HepG2 (cell line): ENCODE measurements around the gene PARP3. TPM values are rescaled to one million over a fixed set of nuclear protein-coding genes. Genes with fewer than 3 reads are reported as not detected.

ENCODE experiments used
- ATAC-seq: fragments of 200-7000 bp; cut with Tn5 transposase; 3 replicates; pipeline ENCODE4 v1.9.1; 2020; ENCODE audit warnings: mild to moderate bottlenecking, moderate library complexity
- BruUV-seq: library from RNA; stranded (reverse); fragments of 400-500 nt; replicated peaks from 2 replicates; lab custom pipeline; 2021; lab: Mats Ljungman, UMichigan
- CTCF ChIA-PET: fragments of 300-600 bp; formaldehyde crosslinking; extraction: SDS; loops from one replicate; lab custom pipeline; 2021; ENCODE audit warnings: low total read pairs, inconsistent platforms, low intra/inter-chr PET ratio; lab: Yijun Ruan, JAX
- POLR2A ChIA-PET: fragments of 350-600 bp; sonication (Branson Sonifier 250); formaldehyde crosslinking; loops from one replicate; lab custom pipeline; 2020; ENCODE audit warnings: antibody characterized with exemption, inconsistent platforms; lab: Yijun Ruan, JAX
- DNase-seq: peaks from one replicate; pipeline ENCODE4 v3.0.0-alpha.2; 2015; ENCODE audit warnings: low spot score
- FAIRE-seq: peaks from 3 replicates; lab custom pipeline; 2011; peaks lifted over from hg19 to GRCh38; lab: Jason Lieb, UNC
- H2AFZ ChIP-seq: one replicate; pipeline ENCODE4 v1.6.1; 2011; ENCODE audit warnings: low read length, inconsistent platforms
- H3K27ac ChIP-seq: fragments of 300-600 bp; 3 replicates; pipeline ENCODE4 v1.8.0; 2011; ENCODE audit warnings: mixed run types, mild to moderate bottlenecking, mixed read lengths, low read length, inconsistent platforms; ENCODE audit not compliant: insufficient read depth; ENCODE audit errors: extremely low read length
- H3K27me3 ChIP-seq, 2 experiments: fragments of 200-600 bp in 1 of 2; 2 replicates in 1 of 2; 3 replicates in 1 of 2; pipeline versions ENCODE4 v1.6.0 to v1.8.0; 2011; ENCODE audit warnings: low read length in 2 of 2, mild to moderate bottlenecking in 2 of 2, moderate library complexity in 2 of 2, inconsistent platforms in 1 of 2; ENCODE audit not compliant: insufficient read depth in 2 of 2, control insufficient read depth in 1 of 2
- H3K36me3 ChIP-seq, 2 experiments: fragments of 200-600 bp in 1 of 2; replicated peaks in 1 of 2; 2 replicates in 1 of 2; 3 replicates in 1 of 2; pipeline versions ENCODE4 v1.5.1 to v1.8.0; 2011; ENCODE audit warnings: low read length in 2 of 2, inconsistent platforms in 1 of 2; ENCODE audit not compliant: insufficient read depth in 2 of 2, control insufficient read depth in 1 of 2
- H3K4me1 ChIP-seq: 2 replicates; pipeline ENCODE4 v1.5.1; 2012; ENCODE audit warnings: low read length, inconsistent platforms; ENCODE audit not compliant: insufficient read depth
- H3K4me2 ChIP-seq: 2 replicates; pipeline ENCODE4 v1.6.0; 2011; ENCODE audit warnings: low read depth, low read length, inconsistent platforms
- H3K4me3 ChIP-seq, 3 experiments: fragments of 200-600 bp in 1 of 3; sonication (generic), shearing (Covaris generic) in 1 of 3; replicated peaks in 1 of 3; 2 replicates each; pipeline ENCODE4 v1.5.1; 2011 to 2016; ENCODE audit warnings: low read length in 3 of 3, inconsistent platforms in 2 of 3, low read depth in 2 of 3, mild to moderate bottlenecking in 2 of 3, control low read depth in 1 of 3, mixed read lengths in 1 of 3; ENCODE audit not compliant: insufficient read depth in 1 of 3
- H3K79me2 ChIP-seq: one replicate; pipeline ENCODE4 v1.6.1; 2011; ENCODE audit warnings: low read length, inconsistent platforms; ENCODE audit not compliant: insufficient read depth
- H3K9ac ChIP-seq: 2 replicates; pipeline ENCODE4 v1.6.0; 2011; ENCODE audit warnings: mild to moderate bottlenecking, low read depth, low read length, inconsistent platforms; ENCODE audit not compliant: insufficient read depth
- H3K9me3 ChIP-seq: 2 replicates; pipeline ENCODE4 v1.5.1; 2012; ENCODE audit warnings: mild to moderate bottlenecking, low read length
- H4K20me1 ChIP-seq: 2 replicates; pipeline ENCODE4 v1.6.0; 2011; ENCODE audit warnings: inconsistent platforms, mild to moderate bottlenecking, low read length, moderate library complexity; ENCODE audit not compliant: insufficient read depth
- AGO2 ChIP-seq: fragments of 200-400 bp; formaldehyde crosslinking; optimal IDR thresholded peaks from 2 replicates; pipeline ENCODE3; 2017; ENCODE audit warnings: mild to moderate bottlenecking, low read depth, low read length, moderate library complexity
- MXD4 ChIP-seq: IDR thresholded peaks from 2 replicates; pipeline ENCODE4 v1.6.1; 2016; ENCODE audit warnings: mild to moderate bottlenecking, missing biosample characterization, missing genetic modification reagents
- ZKSCAN1 ChIP-seq: fragments of 150-350 bp; IDR thresholded peaks from 2 replicates; pipeline ENCODE4 v1.6.1; 2014; ENCODE audit warnings: low read length
- WGBS: methylation state at CpG from one replicate; pipeline ENCODE4 v1.1.6; 2017; ENCODE audit warnings: low lambda C conversion rate; 5-methylcytosine and 5-hydroxymethylcytosine counted together
- in situ Hi-C: cut with HindIII; loops from 2 replicates; pipeline ENCODE4 v1.10.0; 2017; ENCODE audit warnings: low pct_unique_long_range_greater_than_20kb; ENCODE audit not compliant: extremely low pct_ligation_motif_present
- intact Hi-C: fragments of 100-400 bp; cut with micrococcal nuclease; formaldehyde crosslinking; loops from one replicate; pipeline ENCODE4 v1.10.0; 2022; ENCODE audit not compliant: unreplicated experiment
- polyA plus RNA-seq, 8 experiments: library from polyadenylated mRNA; depleted of rRNA in 3 of 8; stranded (reverse) in 7 of 8; unstranded in 1 of 8; fragments of >200 nt; fragmentation: Illumina TruSeq in 4 of 8; extraction: Trizol in 4 of 8; gene quantifications; 2 replicates each; pipeline versions ENCODE4 v1.2.1 to v1.2.3, GENCODE V29; 2011 to 2016; ENCODE audit warnings: low read depth in 4 of 8, missing spikeins in 1 of 8, mixed read lengths in 1 of 8; ENCODE audit not compliant: insufficient read depth in 1 of 8
- total RNA-seq, 5 experiments: library from RNA; depleted of rRNA; stranded (reverse); fragments of >200 nt; fragmentation: Illumina TruSeq; extraction: Trizol; gene quantifications; 2 replicates each; pipeline ENCODE4 v1.2.3, GENCODE V29; 2016; ENCODE audit warnings: low read depth in 1 of 5
- TF ChIP-seq, protein P1 (sequence below): sonication (generic); formaldehyde crosslinking; conservative IDR thresholded peaks from 2 replicates; pipeline ENCODE4 v1.8.0; 2022; ENCODE audit warnings: mild to moderate bottlenecking, moderate library complexity, missing genetic modification reagents

PARP3 gene
- total and polyA plus RNA-seq, 2 of the 13 experiments (the other 11 are each of a cell fraction or from before 2014, with no cell fraction given): 11.2 to 21.5 TPM

GRCh38 chr3:51954713-51955112 is 12.6 kb downstream of the PARP3 start:
- in situ Hi-C loops (no loop called here), intact Hi-C loops (no loop called here)
- no peak for DNase-seq
- Histone ChIP-seq H3K36me3 (peaks cover 2 to 12% of the 10 kb centered on the region in 2 experiments; a peak in 4 of 5 replicates), H3K9ac (no peak overlapping the region), H3K4me1 (peaks cover 20% of the 10 kb centered on the region), H3K27ac (no peak overlapping the region), H2AFZ (no peak overlapping the region), H3K9me3 (no peaks in the 10 kb centered on the region), H3K4me3 (no peak overlapping the region), H3K4me2 (no peak overlapping the region), H4K20me1 (no peaks in the 10 kb centered on the region), H3K27me3 (no peaks in the 10 kb centered on the region), H3K79me2 (no peaks in the 10 kb centered on the region)
- no peak for FAIRE-seq
- ChIA-PET POLR2A (interaction anchor here (2.0 kb wide), 1 partner anchor 12 kb away, joined by 5 read pairs; no protein-coding TSS in a partner anchor), CTCF (no interaction called here)
- no TSS peak for BruUV-seq
- TF ChIP-seq, protein P1, sequence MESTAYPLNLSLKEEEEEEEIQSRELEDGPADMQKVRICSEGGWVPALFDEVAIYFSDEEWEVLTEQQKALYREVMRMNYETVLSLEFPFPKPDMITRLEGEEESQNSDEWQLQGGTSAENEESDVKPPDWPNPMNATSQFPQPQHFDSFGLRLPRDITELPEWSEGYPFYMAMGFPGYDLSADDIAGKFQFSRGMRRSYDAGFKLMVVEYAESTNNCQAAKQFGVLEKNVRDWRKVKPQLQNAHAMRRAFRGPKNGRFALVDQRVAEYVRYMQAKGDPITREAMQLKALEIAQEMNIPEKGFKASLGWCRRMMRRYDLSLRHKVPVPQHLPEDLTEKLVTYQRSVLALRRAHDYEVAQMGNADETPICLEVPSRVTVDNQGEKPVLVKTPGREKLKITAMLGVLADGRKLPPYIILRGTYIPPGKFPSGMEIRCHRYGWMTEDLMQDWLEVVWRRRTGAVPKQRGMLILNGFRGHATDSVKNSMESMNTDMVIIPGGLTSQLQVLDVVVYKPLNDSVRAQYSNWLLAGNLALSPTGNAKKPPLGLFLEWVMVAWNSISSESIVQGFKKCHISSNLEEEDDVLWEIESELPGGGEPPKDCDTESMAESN (CRISPR knock-in tag): no peak
- peak; percentile 55; the same call in 1 of the 2 replicates for TF ChIP-seq ZKSCAN1
- WGBS: 4% methylated on average over 1 of the region's 1 CpG
- ATAC-seq: no peak

DNA sequence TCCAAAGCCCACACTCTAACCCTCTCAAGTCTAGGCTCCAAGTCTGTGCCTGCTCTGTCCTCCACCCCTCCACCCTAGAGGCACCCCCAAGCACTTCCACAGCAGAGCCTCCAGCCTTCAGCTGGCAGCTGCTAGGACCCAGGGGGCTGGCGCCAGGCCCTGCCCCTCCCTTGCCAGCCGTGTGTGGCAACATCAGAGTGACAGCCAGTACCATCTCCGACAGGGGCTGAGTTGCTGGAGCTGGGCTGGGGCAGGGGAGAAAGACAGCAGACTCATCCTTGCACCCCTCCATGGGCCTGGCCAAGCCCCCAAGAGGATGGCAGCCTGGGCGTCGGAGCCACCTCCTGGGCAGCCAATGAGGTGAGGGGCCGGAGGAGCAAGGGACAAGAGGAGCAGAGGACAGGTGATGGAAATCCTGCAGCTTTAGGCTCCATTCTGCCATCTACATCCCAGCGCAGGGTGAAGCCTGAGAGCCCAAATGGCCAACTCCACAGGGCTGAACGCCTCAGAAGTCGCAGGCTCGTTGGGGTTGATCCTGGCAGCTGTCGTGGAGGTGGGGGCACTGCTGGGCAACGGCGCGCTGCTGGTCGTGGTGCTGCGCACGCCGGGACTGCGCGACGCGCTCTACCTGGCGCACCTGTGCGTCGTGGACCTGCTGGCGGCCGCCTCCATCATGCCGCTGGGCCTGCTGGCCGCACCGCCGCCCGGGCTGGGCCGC is 13.2 kb downstream of the PARP3 start, which contains the start of gene GPR62:
TSS of gene GPR62 (plus strand) at position 207 of the 718 bp plus-strand sequence. CDS start at position 479, 272 bp downstream.
- no peak for DNase-seq
- POLR2A ChIA-PET: interaction anchor here (2.0 kb wide), 1 partner anchor 12 kb away, joined by 5 read pairs; no protein-coding TSS in a partner anchor
- no peak; the same call in 2 of the 3 replicates for ATAC-seq
- peaks cover 3 to 18% of the 10 kb centered on the region in 2 experiments; a peak in 4 of 5 replicates for H3K36me3 ChIP-seq
- TF ChIP-seq MXD4 (CRISPR knock-in tag) (no peak), AGO2 (peak; percentile 52)
- TF ChIP-seq, all 625 proteins: peak for 1
- no TSS peak for BruUV-seq
- CTCF ChIA-PET: no interaction called here
- Histone ChIP-seq H3K27ac (no peak within 1 kb of the TSS), H3K9ac (no peak within 1 kb of the TSS), H3K4me3 (no peak within 1 kb of the TSS), H3K4me1 (peaks cover 17% of the 10 kb centered on the region), H4K20me1 (no peaks in the 10 kb centered on the region), H3K9me3 (no peaks in the 10 kb centered on the region), H3K27me3 (no peaks in the 10 kb centered on the region), H2AFZ (no peak within 1 kb of the TSS), H3K4me2 (no peak within 1 kb of the TSS), H3K79me2 (no peaks in the 10 kb centered on the region)
- intact Hi-C loops: no loop called here
- no peak for FAIRE-seq
- WGBS: 97% methylated on average over 19 of the region's 33 CpGs
- in situ Hi-C loops: no loop called here
